GM12878 (cell line): Measurements from ENCODE around the gene GHRH. TPM values are rescaled to one million over a fixed set of nuclear protein-coding genes. Genes with fewer than 3 reads are reported as not detected.

ENCODE experiments used
- ATAC-seq: fragments of 200-7000 bp; cut with Tn5 transposase; 3 replicates; pipeline ENCODE4 v1.9.1; 2020; ENCODE audit warnings: mild to moderate bottlenecking, moderate library complexity
- BruUV-seq: library from RNA; stranded (reverse); fragments of 400-500 nt; replicated peaks from 2 replicates; lab custom pipeline; 2021; lab: Mats Ljungman, UMichigan
- CTCF ChIA-PET: fragments of 300-600 bp; sonication (Branson Sonifier 250); formaldehyde crosslinking; extraction: SDS; loops from one replicate; lab custom pipeline; 2021; ENCODE audit warnings: inconsistent platforms; lab: Yijun Ruan, JAX
- POLR2A ChIA-PET: fragments of 350-600 bp; formaldehyde crosslinking; extraction: SDS; loops from one replicate; lab custom pipeline; 2021; ENCODE audit warnings: inconsistent platforms; lab: Charles Lee
- RAD21 ChIA-PET: fragments of 300-600 bp; sonication (Branson Sonifier 250); formaldehyde crosslinking; loops from one replicate; lab custom pipeline; 2023; ENCODE audit warnings: antibody characterized with exemption; ENCODE audit not compliant: unreplicated experiment; lab: Charles Lee
- SMC1A ChIA-PET: fragments of 300-600 bp; sonication (Branson Sonifier 250); formaldehyde crosslinking; loops from one replicate; lab custom pipeline; 2023; ENCODE audit not compliant: unreplicated experiment, uncharacterized antibody; lab: Charles Lee
- DNase-seq: peaks from one replicate; pipeline ENCODE4 v3.0.0-alpha.2; 2011; ENCODE audit warnings: low read depth, low spot score
- FAIRE-seq: peaks from 3 replicates; lab custom pipeline; 2011; peaks lifted over from hg19 to GRCh38; lab: Jason Lieb, UNC
- H2AFZ ChIP-seq: 2 replicates; pipeline ENCODE4 v1.6.0; 2011; ENCODE audit warnings: low read depth, low read length, control low read depth; ENCODE audit not compliant: control insufficient read depth
- H3K27ac ChIP-seq: 2 replicates; pipeline ENCODE4 v1.5.1; 2011; ENCODE audit warnings: control low read depth; ENCODE audit not compliant: control insufficient read depth, insufficient read depth
- H3K27me3 ChIP-seq, 2 experiments: replicated peaks in 1 of 2; 2 replicates each; pipeline versions ENCODE4 v1.6.0 to v1.6.1; 2011; ENCODE audit warnings: low read length in 1 of 2; ENCODE audit not compliant: control insufficient read depth in 2 of 2, insufficient read depth in 2 of 2
- H3K36me3 ChIP-seq, 2 experiments: 2 replicates each; pipeline ENCODE4 v1.5.1; 2011; ENCODE audit warnings: low read length in 1 of 2; ENCODE audit not compliant: control insufficient read depth in 2 of 2, insufficient read depth in 2 of 2
- H3K4me1 ChIP-seq: 2 replicates; pipeline ENCODE4 v1.6.1; 2011; ENCODE audit warnings: mild to moderate bottlenecking, low read length, moderate library complexity, mixed read lengths; ENCODE audit not compliant: control insufficient read depth, insufficient read depth
- H3K4me2 ChIP-seq: 2 replicates; pipeline ENCODE4 v1.6.0; 2011; ENCODE audit warnings: control low read depth; ENCODE audit not compliant: control insufficient read depth, insufficient read depth
- H3K4me3 ChIP-seq: fragments of 200-600 bp; sonication (generic); 2 replicates; pipeline ENCODE4 v1.5.1; 2016
- H3K79me2 ChIP-seq: 2 replicates; pipeline ENCODE4 v1.6.0; 2011; ENCODE audit warnings: low read length; ENCODE audit not compliant: control insufficient read depth, insufficient read depth
- H3K9ac ChIP-seq: 2 replicates; pipeline ENCODE4 v1.8.0; 2011; ENCODE audit warnings: low read length, control low read depth, mixed read lengths; ENCODE audit not compliant: control insufficient read depth, insufficient read depth
- H3K9me3 ChIP-seq: replicated peaks from 3 replicates; pipeline ENCODE4 v1.5.1; 2011; ENCODE audit warnings: mild to moderate bottlenecking, low read length; ENCODE audit not compliant: control insufficient read depth, insufficient read depth
- H4K20me1 ChIP-seq: 2 replicates; pipeline ENCODE4 v1.6.0; 2011; ENCODE audit not compliant: control insufficient read depth, insufficient read depth
- ATF2 ChIP-seq: IDR thresholded peaks from 2 replicates; pipeline ENCODE4 v1.6.1; 2012; ENCODE audit warnings: low read length, inconsistent platforms
- CEBPZ ChIP-seq: fragments of 150-350 bp; IDR thresholded peaks from 2 replicates; pipeline ENCODE4 v1.6.1; 2016; ENCODE audit warnings: low read depth, low read length
- EZH2 ChIP-seq: IDR thresholded peaks from 2 replicates; pipeline ENCODE4 v1.6.1; 2012; ENCODE audit warnings: low read depth, mild to moderate bottlenecking, control low read depth, inconsistent platforms, low read length, borderline replicate concordance; ENCODE audit not compliant: control insufficient read depth
- KDM1A ChIP-seq: fragments of 200-600 bp; sonication (generic); IDR thresholded peaks from 2 replicates; pipeline ENCODE4 v1.6.1; 2016; ENCODE audit warnings: borderline replicate concordance
- MYC ChIP-seq: IDR thresholded peaks from 2 replicates; pipeline ENCODE4 v1.6.1; 2011; ENCODE audit warnings: mild to moderate bottlenecking, low read length, moderate library complexity, inconsistent platforms; ENCODE audit not compliant: insufficient read depth, insufficient replicate concordance, insufficient read length, severe bottlenecking
- NR2F1 ChIP-seq: fragments of 450-650 bp; conservative IDR thresholded peaks from 2 replicates; pipeline ENCODE4 v1.6.1; 2017; ENCODE audit warnings: mild to moderate bottlenecking
- PBX3 ChIP-seq: IDR thresholded peaks from 2 replicates; pipeline ENCODE4 v1.6.1; 2011; ENCODE audit warnings: mild to moderate bottlenecking, low read depth, low read length, moderate library complexity; ENCODE audit not compliant: insufficient replicate concordance
- POLR2AphosphoS5 ChIP-seq: IDR thresholded peaks from 2 replicates; pipeline ENCODE4 v1.6.1; 2011; ENCODE audit warnings: mild to moderate bottlenecking, low read length, inconsistent platforms
- RELB ChIP-seq: fragments of 450-650 bp; IDR thresholded peaks from 2 replicates; pipeline ENCODE4 v1.6.1; 2017; ENCODE audit warnings: low read depth, mild to moderate bottlenecking, moderate library complexity
- SMC3 ChIP-seq: IDR thresholded peaks from 2 replicates; pipeline ENCODE4 v1.6.1; 2011; ENCODE audit warnings: low read length, improper control_type of control experiment, borderline replicate concordance
- SREBF1 ChIP-seq: IDR thresholded peaks from 2 replicates; pipeline ENCODE4 v1.6.1; 2012; ENCODE audit warnings: mild to moderate bottlenecking, low read length
- STAT3 ChIP-seq: IDR thresholded peaks from 2 replicates; pipeline ENCODE4 v1.6.1; 2011; ENCODE audit warnings: low read depth, low read length, improper control_type of control experiment
- SUPT20H ChIP-seq: IDR thresholded peaks from 2 replicates; pipeline ENCODE4 v1.6.1; 2011; ENCODE audit warnings: low read depth, mild to moderate bottlenecking, low read length, moderate library complexity, borderline replicate concordance; ENCODE audit not compliant: control insufficient read depth
- TCF3 ChIP-seq: IDR thresholded peaks from 2 replicates; pipeline ENCODE4 v1.6.1; 2012; ENCODE audit warnings: low read depth, mild to moderate bottlenecking, low read length, borderline replicate concordance; ENCODE audit not compliant: insufficient read depth
- WGBS: methylation state at CpG from one replicate; pipeline ENCODE4 v1.1.6; 2016; ENCODE audit warnings: low lambda C conversion rate; ENCODE audit not compliant: insufficient replicate concordance, insufficient coverage; ENCODE audit errors: missing lambda C conversion rate; 5-methylcytosine and 5-hydroxymethylcytosine counted together
- in situ Hi-C: fragments of 300-500 bp; cut with MboI; formaldehyde crosslinking; loops from 9 replicates; pipeline ENCODE4 v1.14.3; 2018; ENCODE audit warnings: mixed read lengths
- intact Hi-C: fragments of 100-400 bp; cut with micrococcal nuclease; formaldehyde crosslinking; loops from one replicate; pipeline ENCODE4 v1.14.2; 2022; ENCODE audit not compliant: unreplicated experiment
- polyA plus RNA-seq, 11 experiments: library from polyadenylated mRNA; depleted of rRNA in 4 of 11; unstranded in 6 of 11; stranded (reverse) in 5 of 11; fragments of >200 nt; fragmentation: Nextera tagmentation in 4 of 11; fragmentation: Illumina TruSeq in 1 of 11; extraction: Ambion mirVana in 4 of 11; extraction: Trizol in 1 of 11; gene quantifications; 1 replicate in 1 of 11; 2 replicates in 10 of 11; pipeline versions ENCODE4 v1.2.1 to v1.2.3, GENCODE V29; 2011 to 2016; ENCODE audit warnings: inconsistent platforms in 2 of 11, missing spikeins in 2 of 11, low read depth in 1 of 11
- total RNA-seq, 4 experiments: library from RNA; depleted of rRNA in 3 of 4; stranded (reverse); fragments of >200 nt in 3 of 4; fragmentation: Illumina TruSeq in 1 of 4; extraction: Trizol in 1 of 4; gene quantifications; 2 replicates each; pipeline versions ENCODE4 v1.2.1 to v1.2.3, GENCODE V29; 2013 to 2021

Gene GHRH
- total and polyA plus RNA-seq, 10 of the 15 experiments (the other 5 are each of a cell fraction or from before 2014, with no cell fraction given) = not detected

- intact Hi-C loops = no loop called here
- SMC1A ChIA-PET = interaction anchor here (0.7 to 2.3 kb wide), 5 partner anchors 12 to 76 kb away, joined by 3 to 8 read pairs (median 6); no protein-coding TSS in a partner anchor
- POLR2A ChIA-PET = interaction anchor here (0.5 to 1.1 kb wide), 3 partner anchors 28 to 78 kb away, joined by 3 to 5 read pairs (median 3); no protein-coding TSS in a partner anchor
- H3K36me3 ChIP-seq = peaks cover 7 to 19% of the 10 kb centered on the region in 2 experiments; a peak in 3 of 4 replicates
- H3K27me3 ChIP-seq = no peaks in the 10 kb centered on the region
- CTCF ChIA-PET = interaction anchor here (0.7 to 1.9 kb wide), 6 partner anchors 12 to 238 kb away, joined by 3 to 5 read pairs (median 4); no protein-coding TSS in a partner anchor
- no peak for ATAC-seq
- H3K4me1 ChIP-seq = peaks cover 62% of the 10 kb centered on the region
- peaks cover 9% of the 10 kb centered on the region for H3K9me3 ChIP-seq
- BruUV-seq = no TSS peak
- no peak overlapping the region for H2AFZ ChIP-seq
- 0 out of 2 replicates have a peak overlapping the region, but pooled peaks have one; percentile 9 for H3K4me3 ChIP-seq
- no peak overlapping the region for H3K9ac ChIP-seq
- WGBS = 50% methylated on average over 2 of the region's 2 CpGs
- H4K20me1 ChIP-seq = no peaks in the 10 kb centered on the region
- no peak for FAIRE-seq
- DNase-seq = no peak
- H3K79me2 ChIP-seq = peaks cover 87% of the 10 kb centered on the region
- RAD21 ChIA-PET = interaction anchor here (0.6 to 1.2 kb wide), 2 partner anchors 19 to 237 kb away, joined by 3 read pairs; no protein-coding TSS in a partner anchor
- H3K4me2 ChIP-seq = 0 out of 2 replicates have a peak overlapping the region, but pooled peaks have one; percentile 21
- H3K27ac ChIP-seq = peak overlapping the region; percentile 53
- in situ Hi-C loops = no loop called here
- TF ChIP-seq SUPT20H (no peak), POLR2AphosphoS5 (no peak), NR2F1 (no peak), RELB (no peak), ATF2 (no peak), SMC3 (no peak), PBX3 (no peak), TCF3 (no peak), CEBPZ (no peak), EZH2 (no peak), SREBF1 (no peak), KDM1A (no peak), MYC (no peak), STAT3 (no peak)
Measured at GRCh38 chr20:37296371-37296770, 34.8 kb upstream of the GHRH start.
